HEK293 (cell line): Measurements from ENCODE around the gene B4GALT2.

Source experiments
- SP2 ChIP-seq: fragments of 450-650 bp; formaldehyde crosslinking; IDR thresholded peaks from 2 replicates; pipeline ENCODE4 v1.5.1; 2016; ENCODE audit warnings: missing biosample characterization, missing genetic modification characterization
- YY1 ChIP-seq: fragments of 450-650 bp; formaldehyde crosslinking; IDR thresholded peaks from 2 replicates; pipeline ENCODE4 v1.5.1; 2018; ENCODE audit warnings: missing biosample characterization, missing genetic modification characterization
- ZBTB20 ChIP-seq: fragments of 450-650 bp; formaldehyde crosslinking; IDR thresholded peaks from 2 replicates; pipeline ENCODE4 v1.5.1; 2016; ENCODE audit warnings: missing biosample characterization, missing genetic modification characterization
- ZBTB8A ChIP-seq: fragments of 450-650 bp; formaldehyde crosslinking; IDR thresholded peaks from 2 replicates; pipeline ENCODE4 v1.5.1; 2016; ENCODE audit warnings: missing biosample characterization, missing genetic modification characterization
- ZNF16 ChIP-seq: fragments of 450-650 bp; formaldehyde crosslinking; IDR thresholded peaks from 2 replicates; pipeline ENCODE4 v1.5.1; 2016; ENCODE audit warnings: low read depth, missing biosample characterization, missing genetic modification characterization
- ZNF266 ChIP-seq: fragments of 450-650 bp; formaldehyde crosslinking; IDR thresholded peaks from 2 replicates; pipeline ENCODE4 v1.5.1; 2016; ENCODE audit warnings: missing biosample characterization, missing genetic modification characterization, low read depth
- ZNF274 ChIP-seq, 2 experiments: fragments of 200-500 bp in 1 of 2; fragments of 450-650 bp in 1 of 2; sonication (Bioruptor generic) in 1 of 2; formaldehyde crosslinking in 1 of 2; IDR thresholded peaks; 2 replicates each; pipeline versions ENCODE4 v1.5.1 to v1.6.1; 2014 to 2016; ENCODE audit warnings: borderline replicate concordance in 1 of 2, inconsistent platforms in 1 of 2, low read length in 1 of 2, missing biosample characterization in 1 of 2, missing genetic modification characterization in 1 of 2
- ZNF324 ChIP-seq: fragments of 450-650 bp; formaldehyde crosslinking; IDR thresholded peaks from 2 replicates; pipeline ENCODE4 v1.5.1; 2016; ENCODE audit warnings: missing biosample characterization, missing genetic modification characterization
- ZNF514 ChIP-seq: fragments of 450-650 bp; formaldehyde crosslinking; IDR thresholded peaks from 2 replicates; pipeline ENCODE4 v1.5.1; 2016; ENCODE audit warnings: missing biosample characterization, missing genetic modification characterization
- ZNF776 ChIP-seq: fragments of 450-650 bp; formaldehyde crosslinking; IDR thresholded peaks from 2 replicates; pipeline ENCODE4 v1.5.0; 2017; ENCODE audit warnings: missing biosample characterization, missing genetic modification characterization, borderline replicate concordance
- TF ChIP-seq, protein P1 (sequence below): fragments of 450-650 bp; formaldehyde crosslinking; IDR thresholded peaks from 2 replicates; pipeline ENCODE4 v1.5.1; 2016; ENCODE audit warnings: missing biosample characterization, missing genetic modification characterization
- TF ChIP-seq, protein P2 (sequence below): fragments of 450-650 bp; formaldehyde crosslinking; IDR thresholded peaks from 2 replicates; pipeline ENCODE4 v1.5.1; 2016; ENCODE audit warnings: missing biosample characterization, missing genetic modification characterization
- TF ChIP-seq, protein P3 (sequence below): fragments of 450-650 bp; formaldehyde crosslinking; optimal IDR thresholded peaks from 2 replicates; pipeline ENCODE3; 2016; ENCODE audit warnings: missing biosample characterization, mild to moderate bottlenecking, missing genetic modification characterization

DNA sequence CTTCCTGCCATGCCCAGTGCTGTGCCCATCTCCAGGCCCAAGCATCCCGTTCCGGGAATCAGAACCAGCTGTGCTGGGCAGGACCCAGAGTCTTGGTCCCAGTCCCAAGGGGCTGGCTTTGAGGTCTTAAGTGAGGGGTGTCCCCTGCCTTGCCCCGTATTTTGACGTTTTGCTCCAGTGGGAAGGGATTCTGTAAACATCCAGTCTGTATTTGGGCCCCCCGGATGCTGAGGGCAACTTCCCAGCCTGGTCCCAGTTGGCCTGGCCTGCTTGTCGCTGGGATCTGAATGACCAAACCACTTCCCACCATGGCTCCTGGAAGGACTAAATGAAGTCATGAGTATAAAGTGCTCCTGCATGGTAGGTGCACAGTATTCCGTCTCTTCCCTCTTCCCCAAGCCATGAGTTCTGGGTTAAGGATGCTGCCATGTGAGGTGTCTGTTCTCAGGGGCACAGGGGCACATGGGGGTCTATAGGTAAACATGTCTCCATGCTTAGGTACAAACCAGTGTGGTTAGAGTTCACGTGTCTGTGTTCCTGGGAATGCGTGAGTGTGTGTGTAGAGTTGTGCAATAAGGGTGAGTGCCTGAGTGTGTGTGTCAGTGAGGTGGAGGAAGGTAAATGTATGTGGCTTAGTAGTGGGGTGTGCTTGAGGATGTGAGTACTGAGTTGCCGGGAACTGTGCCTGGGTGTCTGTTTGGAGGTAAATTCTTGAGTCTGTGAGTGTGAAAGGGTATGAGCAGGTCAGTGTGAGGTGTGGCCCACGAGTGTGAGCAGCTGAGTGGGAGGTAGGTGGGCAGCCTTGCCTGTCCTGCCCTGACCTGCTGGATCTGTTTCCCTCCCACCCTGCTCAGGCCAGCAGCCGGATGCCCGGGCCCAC, 1.5 kb downstream of the B4GALT2 start:
- TF ChIP-seq ZNF324 (no peak), ZNF16 (tag by site-specific recombination) (no peak), ZBTB8A (tag by site-specific recombination) (no peak), ZNF514 (tag by site-specific recombination) (no peak), ZBTB20 (tag by site-specific recombination) (no peak; the same call in 1 of the 2 replicates), SP2 (no peak), ZNF266 (tag by site-specific recombination) (no peak), ZNF776 (tag by site-specific recombination) (no peak), YY1 (tag by site-specific recombination) (no peak), ZNF274 (IDR thresholded peaks at IDR 0.05; ENCODE audit: low read length) (no peak), ZNF274 (tag by site-specific recombination; IDR thresholded peaks at IDR 0.05; ENCODE audit: borderline replicate concordance) (no peak)
- TF ChIP-seq, protein P1, sequence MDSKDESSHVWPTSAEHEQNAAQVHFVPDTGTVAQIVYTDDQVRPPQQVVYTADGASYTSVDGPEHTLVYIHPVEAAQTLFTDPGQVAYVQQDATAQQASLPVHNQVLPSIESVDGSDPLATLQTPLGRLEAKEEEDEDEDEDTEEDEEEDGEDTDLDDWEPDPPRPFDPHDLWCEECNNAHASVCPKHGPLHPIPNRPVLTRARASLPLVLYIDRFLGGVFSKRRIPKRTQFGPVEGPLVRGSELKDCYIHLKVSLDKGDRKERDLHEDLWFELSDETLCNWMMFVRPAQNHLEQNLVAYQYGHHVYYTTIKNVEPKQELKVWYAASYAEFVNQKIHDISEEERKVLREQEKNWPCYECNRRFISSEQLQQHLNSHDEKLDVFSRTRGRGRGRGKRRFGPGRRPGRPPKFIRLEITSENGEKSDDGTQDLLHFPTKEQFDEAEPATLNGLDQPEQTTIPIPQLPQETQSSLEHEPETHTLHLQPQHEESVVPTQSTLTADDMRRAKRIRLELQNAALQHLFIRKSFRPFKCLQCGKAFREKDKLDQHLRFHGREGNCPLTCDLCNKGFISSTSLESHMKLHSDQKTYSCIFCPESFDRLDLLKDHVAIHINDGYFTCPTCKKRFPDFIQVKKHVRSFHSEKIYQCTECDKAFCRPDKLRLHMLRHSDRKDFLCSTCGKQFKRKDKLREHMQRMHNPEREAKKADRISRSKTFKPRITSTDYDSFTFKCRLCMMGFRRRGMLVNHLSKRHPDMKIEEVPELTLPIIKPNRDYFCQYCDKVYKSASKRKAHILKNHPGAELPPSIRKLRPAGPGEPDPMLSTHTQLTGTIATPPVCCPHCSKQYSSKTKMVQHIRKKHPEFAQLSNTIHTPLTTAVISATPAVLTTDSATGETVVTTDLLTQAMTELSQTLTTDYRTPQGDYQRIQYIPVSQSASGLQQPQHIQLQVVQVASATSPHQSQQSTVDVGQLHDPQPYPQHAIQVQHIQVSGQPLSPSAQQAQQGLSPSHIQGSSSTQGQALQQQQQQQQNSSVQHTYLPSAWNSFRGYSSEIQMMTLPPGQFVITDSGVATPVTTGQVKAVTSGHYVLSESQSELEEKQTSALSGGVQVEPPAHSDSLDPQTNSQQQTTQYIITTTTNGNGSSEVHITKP (tag by site-specific recombination): no peak
- TF ChIP-seq, protein P2, sequence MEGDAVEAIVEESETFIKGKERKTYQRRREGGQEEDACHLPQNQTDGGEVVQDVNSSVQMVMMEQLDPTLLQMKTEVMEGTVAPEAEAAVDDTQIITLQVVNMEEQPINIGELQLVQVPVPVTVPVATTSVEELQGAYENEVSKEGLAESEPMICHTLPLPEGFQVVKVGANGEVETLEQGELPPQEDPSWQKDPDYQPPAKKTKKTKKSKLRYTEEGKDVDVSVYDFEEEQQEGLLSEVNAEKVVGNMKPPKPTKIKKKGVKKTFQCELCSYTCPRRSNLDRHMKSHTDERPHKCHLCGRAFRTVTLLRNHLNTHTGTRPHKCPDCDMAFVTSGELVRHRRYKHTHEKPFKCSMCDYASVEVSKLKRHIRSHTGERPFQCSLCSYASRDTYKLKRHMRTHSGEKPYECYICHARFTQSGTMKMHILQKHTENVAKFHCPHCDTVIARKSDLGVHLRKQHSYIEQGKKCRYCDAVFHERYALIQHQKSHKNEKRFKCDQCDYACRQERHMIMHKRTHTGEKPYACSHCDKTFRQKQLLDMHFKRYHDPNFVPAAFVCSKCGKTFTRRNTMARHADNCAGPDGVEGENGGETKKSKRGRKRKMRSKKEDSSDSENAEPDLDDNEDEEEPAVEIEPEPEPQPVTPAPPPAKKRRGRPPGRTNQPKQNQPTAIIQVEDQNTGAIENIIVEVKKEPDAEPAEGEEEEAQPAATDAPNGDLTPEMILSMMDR (tag by site-specific recombination): no peak
- TF ChIP-seq, protein P3, sequence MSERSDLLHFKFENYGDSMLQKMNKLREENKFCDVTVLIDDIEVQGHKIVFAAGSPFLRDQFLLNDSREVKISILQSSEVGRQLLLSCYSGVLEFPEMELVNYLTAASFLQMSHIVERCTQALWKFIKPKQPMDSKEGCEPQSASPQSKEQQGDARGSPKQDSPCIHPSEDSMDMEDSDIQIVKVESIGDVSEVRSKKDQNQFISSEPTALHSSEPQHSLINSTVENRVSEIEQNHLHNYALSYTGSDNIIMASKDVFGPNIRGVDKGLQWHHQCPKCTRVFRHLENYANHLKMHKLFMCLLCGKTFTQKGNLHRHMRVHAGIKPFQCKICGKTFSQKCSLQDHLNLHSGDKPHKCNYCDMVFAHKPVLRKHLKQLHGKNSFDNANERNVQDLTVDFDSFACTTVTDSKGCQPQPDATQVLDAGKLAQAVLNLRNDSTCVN (tag by site-specific recombination): no peak
